Nephron (organoid): ENCODE measurements around the gene N4BP2L2.

Experiments used
- H3K27ac Mint-ChIP-seq, 3 experiments: 2 replicates each; pipeline ENCODE4 v1.8.0; 2020; ENCODE audit warnings: mixed read lengths in 3 of 3, mild to moderate bottlenecking in 2 of 3, moderate library complexity in 1 of 3
- H3K27me3 Mint-ChIP-seq: 2 replicates; pipeline ENCODE4 v1.8.0; 2021; ENCODE audit warnings: low read depth, mild to moderate bottlenecking, moderate library complexity, mixed read lengths
- H3K36me3 Mint-ChIP-seq: 2 replicates; pipeline ENCODE4 v1.8.0; 2020; ENCODE audit warnings: low read depth, mixed read lengths
- H3K4me1 Mint-ChIP-seq: 2 replicates; pipeline ENCODE4 v1.8.0; 2020; ENCODE audit warnings: mixed read lengths
- H3K4me3 Mint-ChIP-seq, 3 experiments: 2 replicates each; pipeline ENCODE4 v1.8.0; 2020; ENCODE audit warnings: mild to moderate bottlenecking in 3 of 3, mixed read lengths in 3 of 3, moderate library complexity in 2 of 3
- H3K9me3 Mint-ChIP-seq: 2 replicates; pipeline ENCODE4 v1.8.0; 2020; ENCODE audit warnings: mixed read lengths
- CTCF ChIP-seq, 3 experiments: fragments of 200-600 bp; sonication (generic); IDR thresholded peaks; one replicate each; pipeline ENCODE4 v1.5.0; 2021; ENCODE audit warnings: antibody characterized with exemption in 3 of 3; ENCODE audit not compliant: unreplicated experiment in 3 of 3

N4BP2L2 gene

DNA sequence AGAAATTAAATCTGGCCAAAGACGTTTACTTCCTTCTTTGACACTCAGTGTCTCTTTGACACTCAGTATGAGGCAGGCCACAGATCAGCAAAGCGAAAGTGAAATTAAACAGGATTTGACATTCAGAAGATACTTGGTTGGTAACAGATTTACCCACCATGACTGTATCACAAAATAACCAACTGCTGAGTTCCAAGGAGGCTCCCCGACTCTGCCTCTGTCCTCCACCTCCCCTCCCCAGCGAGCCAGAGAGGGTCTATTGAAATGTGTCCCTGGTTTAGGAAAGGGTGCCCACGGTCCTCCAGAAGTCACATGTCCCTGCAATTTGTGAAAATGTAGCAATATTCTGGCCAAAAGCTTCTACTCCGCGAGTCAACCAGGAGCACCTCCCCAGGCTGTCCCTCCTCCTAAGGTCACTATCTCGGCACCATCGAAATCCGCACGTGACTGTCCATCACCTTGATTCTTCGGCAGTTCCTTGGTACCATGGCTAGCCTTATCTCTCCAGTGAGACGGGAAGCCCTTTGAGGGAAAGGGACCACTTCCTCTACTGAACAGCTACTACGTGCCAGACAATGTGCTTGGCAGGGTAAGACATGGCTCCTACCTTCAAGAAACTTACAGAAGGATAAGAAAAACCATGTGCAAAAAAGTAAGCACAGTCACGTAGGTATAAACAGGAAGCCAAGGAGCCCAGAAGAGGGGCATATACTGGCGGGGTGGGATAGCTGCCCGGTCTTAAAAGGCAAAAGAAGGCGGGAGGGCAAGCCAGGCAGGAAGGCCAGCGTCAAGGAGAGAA, 112.2 kb downstream of the N4BP2L2 start:
- Mint-ChIP-seq H3K36me3 (peaks cover 27% of the 10 kb centered on the region), H3K4me3 (peak overlapping the region; percentile 92 to 95 (median 93)), H3K27ac (peak overlapping the region; percentile 1 to 81 (median 59)), H3K27me3 (peaks cover 4% of the 10 kb centered on the region), H3K9me3 (no peaks in the 10 kb centered on the region), H3K4me1 (peaks cover 27% of the 10 kb centered on the region)
- no peak for TF ChIP-seq CTCF (IDR thresholded peaks at IDR 0.05; ENCODE audit: unreplicated experiment in 3 of 3)

DNA sequence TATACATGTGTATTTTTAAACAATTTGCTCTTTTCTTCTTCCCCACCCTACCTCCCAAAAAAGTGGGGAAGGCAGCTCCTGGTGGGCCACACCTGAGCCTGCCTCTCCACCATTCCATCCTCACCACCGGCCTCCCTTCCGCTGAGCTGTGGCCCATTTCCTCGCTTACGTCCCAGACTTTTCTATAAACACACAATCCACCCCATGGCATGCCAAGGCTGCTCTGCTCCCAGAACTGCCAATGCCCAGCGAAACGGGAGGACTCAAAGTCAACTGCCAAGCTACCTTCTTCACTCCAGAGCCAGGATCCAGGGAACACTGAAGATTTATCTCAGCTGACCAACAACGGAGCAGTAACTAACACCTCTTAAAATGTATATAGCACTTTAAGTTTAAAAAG, 113.4 kb downstream of the N4BP2L2 start:
- Mint-ChIP-seq H3K9me3 (no peaks in the 10 kb centered on the region), H3K36me3 (peaks cover 29% of the 10 kb centered on the region), H3K4me1 (peaks cover 24% of the 10 kb centered on the region), H3K27ac (no peak overlapping the region), H3K4me3 (peak overlapping the region; percentile 25 to 34 (median 29)), H3K27me3 (peaks cover 4% of the 10 kb centered on the region)
- TF ChIP-seq CTCF (IDR thresholded peaks at IDR 0.05; ENCODE audit: unreplicated experiment in 3 of 3) = no peak

DNA sequence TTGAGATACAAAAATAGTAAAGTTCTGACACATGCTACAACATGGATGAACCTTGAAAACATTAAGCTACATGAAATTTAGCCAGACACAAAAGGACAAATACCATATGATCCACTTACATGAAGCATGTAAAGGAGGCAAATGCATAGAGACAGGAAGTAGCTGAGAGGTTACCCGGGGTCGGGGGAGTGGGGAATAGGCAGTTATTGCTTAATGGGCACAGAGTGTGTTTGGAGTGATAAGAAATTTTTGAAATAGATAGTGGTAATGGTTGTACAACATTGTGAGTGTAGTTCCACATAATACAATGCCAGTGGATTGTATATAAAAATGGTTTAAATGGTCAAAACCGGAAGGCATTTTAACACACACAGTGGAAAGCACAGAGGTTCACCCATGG, 115.0 kb downstream of the N4BP2L2 start:
- Mint-ChIP-seq H3K4me3 (peak overlapping the region in 1 of 3 experiments; percentile 14), H3K36me3 (peaks cover 37% of the 10 kb centered on the region), H3K9me3 (peaks cover 4% of the 10 kb centered on the region), H3K27ac (no peak overlapping the region), H3K27me3 (peaks cover 4% of the 10 kb centered on the region), H3K4me1 (peaks cover 16% of the 10 kb centered on the region)
- no peak for TF ChIP-seq CTCF (IDR thresholded peaks at IDR 0.05; ENCODE audit: unreplicated experiment in 3 of 3)

DNA sequence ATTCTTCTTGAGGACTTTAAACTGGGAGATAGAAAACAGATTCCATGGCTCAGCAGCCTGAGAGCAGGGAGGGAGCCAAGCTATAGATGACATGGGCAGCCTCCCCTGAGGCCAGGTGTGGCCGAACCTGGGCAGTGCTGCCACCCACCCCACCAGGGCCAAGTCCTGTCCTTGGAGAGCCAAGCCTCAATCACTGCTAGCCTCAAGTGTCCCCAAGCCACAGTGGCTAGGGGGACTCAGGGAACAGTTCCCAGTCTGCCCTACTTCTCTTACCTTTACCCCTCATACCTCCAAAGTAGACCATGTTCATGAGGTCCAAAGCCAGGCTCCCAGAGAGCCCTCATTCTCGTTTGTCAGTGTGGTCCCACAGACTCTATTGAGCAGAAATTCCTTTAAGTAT, 118.7 kb downstream of the N4BP2L2 start:
- Mint-ChIP-seq H3K27me3 (no peaks in the 10 kb centered on the region), H3K4me3 (no peak overlapping the region), H3K4me1 (no peaks in the 10 kb centered on the region), H3K27ac (no peak overlapping the region), H3K9me3 (peaks cover 19% of the 10 kb centered on the region), H3K36me3 (peaks cover 44% of the 10 kb centered on the region)
- no peak for TF ChIP-seq CTCF (IDR thresholded peaks at IDR 0.05; ENCODE audit: unreplicated experiment in 3 of 3)

DNA sequence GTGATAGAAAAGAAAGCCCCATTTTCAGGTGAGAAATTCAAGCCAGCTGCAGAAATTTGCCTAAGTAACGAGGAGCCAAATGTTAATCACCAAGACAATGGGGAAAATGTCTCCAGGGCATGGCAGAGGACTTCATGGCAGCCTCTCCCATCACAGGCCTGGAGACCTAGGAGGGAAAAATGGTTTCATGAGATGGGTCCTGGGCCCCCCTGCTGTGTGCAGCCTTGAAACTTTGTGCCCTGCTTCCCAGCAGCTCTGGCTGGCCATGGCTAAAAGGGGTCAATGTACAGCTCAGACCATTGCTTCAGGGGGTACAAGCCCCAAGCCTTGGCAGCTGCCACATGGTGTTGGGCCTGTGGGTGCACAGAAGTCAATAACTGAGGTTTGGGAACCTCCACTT, 120.6 kb downstream of the N4BP2L2 start:
- no peak for TF ChIP-seq CTCF (IDR thresholded peaks at IDR 0.05; ENCODE audit: unreplicated experiment in 3 of 3)
- Mint-ChIP-seq H3K4me1 (no peaks in the 10 kb centered on the region), H3K27ac (no peak overlapping the region), H3K27me3 (no peaks in the 10 kb centered on the region), H3K4me3 (no peak overlapping the region), H3K9me3 (peaks cover 19% of the 10 kb centered on the region), H3K36me3 (peaks cover 35% of the 10 kb centered on the region)

- H3K27me3 Mint-ChIP-seq = no peaks in the 10 kb centered on the region
Observed at GRCh38 chr13:32415019-32415418, 123.6 kb downstream of the N4BP2L2 start.

More at GRCh38 chr13:32415019-32415418, 123.6 kb downstream of the N4BP2L2 start:
- peaks cover 19% of the 10 kb centered on the region for H3K9me3 Mint-ChIP-seq
- H3K36me3 Mint-ChIP-seq = peaks cover 19% of the 10 kb centered on the region
- peaks cover 2% of the 10 kb centered on the region for H3K4me1 Mint-ChIP-seq
- peak; percentile 23 to 28 (median 26) for TF ChIP-seq CTCF (IDR thresholded peaks at IDR 0.05; ENCODE audit: unreplicated experiment in 3 of 3)
- H3K4me3 Mint-ChIP-seq = no peak overlapping the region
- H3K27ac Mint-ChIP-seq = no peak overlapping the region
